ENCODE measurements around the gene ITPRIPL2.

ITPRIPL2 gene

DNA sequence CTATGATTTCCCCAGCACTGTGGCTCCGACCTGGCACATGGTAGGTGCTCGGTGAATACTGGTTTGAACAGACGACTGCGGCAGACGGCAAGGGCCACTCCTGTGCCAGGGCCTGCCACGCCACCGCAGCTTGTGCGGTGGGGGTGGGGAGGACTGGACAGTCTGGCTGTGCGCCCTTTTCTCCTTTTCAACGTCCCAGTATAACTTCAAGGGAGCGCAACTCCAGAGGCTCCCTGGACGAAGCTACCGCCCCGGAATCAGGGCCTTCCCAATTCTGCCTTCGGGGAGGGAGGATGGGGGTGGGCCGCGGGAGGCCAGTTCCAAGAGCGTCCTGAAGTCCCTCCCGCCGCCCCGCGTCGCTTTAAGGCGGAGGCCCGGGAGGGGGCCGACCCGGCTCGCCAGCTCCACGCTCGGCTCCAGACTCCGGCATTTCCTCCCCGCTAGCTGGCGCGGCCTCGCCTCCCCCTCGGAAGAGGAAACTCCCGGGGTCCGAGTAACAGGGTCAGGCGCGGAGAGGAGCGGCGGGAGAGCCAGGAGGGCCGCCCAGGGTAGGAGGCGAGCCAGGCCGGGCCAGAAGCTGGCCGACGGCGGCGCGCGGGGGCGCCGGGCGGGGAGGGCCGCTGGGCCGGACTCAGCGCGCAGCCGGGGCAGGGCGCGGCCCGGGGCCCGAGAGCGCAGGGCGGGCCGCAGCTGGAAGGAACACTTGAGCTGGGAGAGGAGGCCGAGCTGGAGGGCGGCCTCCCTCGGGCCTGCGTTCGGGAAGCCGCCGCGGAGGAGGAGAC lies at the start of gene ITPRIPL2:
ITPRIPL2 (plus strand) TSS at position 388 of the 782 bp plus-strand sequence. CDS start 498 bp downstream, outside the sequence.
- DNase-seq, result peak; percentile 43

DNA sequence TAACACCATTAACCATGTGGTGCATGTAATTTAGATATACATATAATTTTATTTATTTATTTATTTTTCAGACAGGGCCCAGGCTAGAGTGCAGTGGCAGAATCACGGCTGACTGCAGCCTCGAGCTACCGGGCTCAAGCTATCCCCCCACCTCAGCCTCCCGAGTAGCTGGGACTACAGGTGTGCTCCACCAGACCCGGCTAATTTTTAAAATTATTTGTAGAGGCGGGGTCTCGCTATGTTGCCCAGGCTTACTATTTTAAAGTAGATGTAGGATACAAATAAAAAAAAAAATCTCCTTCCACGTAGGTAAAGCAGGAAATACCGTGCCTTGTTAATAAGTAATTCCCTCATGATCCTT lies 46.8 kb upstream of the ITPRIPL2 start:
- no peak for DNase-seq

GRCh38 chr16:19067349-19068236 lies 46.2 kb upstream of the ITPRIPL2 start, which contains the start of gene COQ7:
Gene COQ7 (plus strand): TSS chr16:19067614. CDS start chr16:19067665, 51 bp downstream.
- peak; percentile 99 for DNase-seq

DNA sequence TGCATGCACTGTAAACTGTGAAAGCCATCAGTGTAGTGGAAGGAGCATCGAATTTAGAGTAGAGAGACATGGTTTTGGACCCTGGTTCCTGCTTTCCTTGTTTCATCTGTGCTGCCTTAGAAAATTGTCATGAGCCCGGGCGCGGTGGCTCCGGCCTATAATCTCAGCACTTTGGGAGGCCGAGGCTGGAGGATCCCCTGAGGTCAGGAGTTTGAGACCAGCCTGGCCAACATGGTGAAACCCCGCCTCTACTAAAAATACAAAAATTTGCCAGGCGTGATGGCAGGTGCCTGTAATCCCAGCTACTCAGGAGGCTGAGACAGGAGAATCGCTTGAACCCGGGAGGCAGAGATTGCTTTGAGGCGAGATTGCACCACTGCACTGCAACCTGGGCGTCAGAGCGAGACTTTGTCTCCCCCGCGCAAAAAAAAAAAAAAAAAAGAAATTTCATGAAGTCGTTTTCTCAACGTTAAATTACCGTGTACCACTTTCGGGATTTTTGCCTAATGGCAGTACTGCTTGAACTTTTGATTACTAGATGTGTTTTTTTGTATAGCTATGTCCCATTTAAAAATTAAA lies 45.4 kb upstream of the ITPRIPL2 start:
- DNase-seq, result no peak

- DNase-seq, result peak; percentile 80
Observed at GRCh38 chr16:19071811-19072777, 41.7 kb upstream of the ITPRIPL2 start.

DNA sequence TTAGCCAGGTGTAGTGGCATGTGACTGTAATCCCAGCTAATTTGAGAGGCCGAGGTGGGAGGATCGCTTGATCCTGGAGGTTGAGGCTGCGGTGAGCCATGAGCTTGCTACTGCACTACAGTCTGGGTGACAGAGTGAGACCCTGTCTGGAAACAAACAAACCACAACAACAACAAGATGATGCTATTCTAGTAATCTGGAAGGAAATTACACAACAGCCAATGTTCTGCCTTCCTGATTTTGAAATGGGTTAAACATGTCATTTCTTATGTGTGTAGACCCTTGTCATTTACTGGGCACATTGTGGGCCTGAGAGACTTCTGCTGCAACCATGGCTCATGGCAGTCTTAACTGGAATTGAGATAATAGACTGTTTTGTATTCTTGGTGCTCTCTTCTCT lies 40.4 kb upstream of the ITPRIPL2 start:
- DNase-seq, result no peak

DNA sequence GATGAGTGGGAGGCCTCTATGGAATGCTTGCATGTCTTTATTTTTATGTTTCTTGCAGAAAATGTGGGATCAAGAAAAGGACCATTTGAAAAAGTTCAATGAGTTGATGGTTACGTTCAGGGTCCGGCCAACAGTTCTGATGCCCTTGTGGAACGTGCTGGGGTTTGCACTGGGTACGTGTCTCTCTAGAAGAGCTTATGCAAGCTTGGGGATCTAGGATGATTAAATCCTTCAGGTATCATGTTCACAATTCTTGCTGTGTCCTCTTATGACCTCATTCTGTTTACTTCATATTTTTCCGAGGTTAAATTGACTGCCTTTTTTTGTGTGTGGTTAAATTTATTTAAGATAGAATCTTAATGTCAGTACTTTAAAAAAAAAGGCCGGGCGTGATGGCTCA lies 39.9 kb upstream of the ITPRIPL2 start:
- DNase-seq, result no peak

GRCh38 chr16:19075511-19075910 lies 38.3 kb upstream of the ITPRIPL2 start:
- no peak for DNase-seq

- no peak for DNase-seq
Observed at GRCh38 chr16:19077879-19078278, 35.9 kb upstream of the ITPRIPL2 start.

- no peak for DNase-seq
Observed at GRCh38 chr16:19083670-19084069, 30.1 kb upstream of the ITPRIPL2 start.

DNA sequence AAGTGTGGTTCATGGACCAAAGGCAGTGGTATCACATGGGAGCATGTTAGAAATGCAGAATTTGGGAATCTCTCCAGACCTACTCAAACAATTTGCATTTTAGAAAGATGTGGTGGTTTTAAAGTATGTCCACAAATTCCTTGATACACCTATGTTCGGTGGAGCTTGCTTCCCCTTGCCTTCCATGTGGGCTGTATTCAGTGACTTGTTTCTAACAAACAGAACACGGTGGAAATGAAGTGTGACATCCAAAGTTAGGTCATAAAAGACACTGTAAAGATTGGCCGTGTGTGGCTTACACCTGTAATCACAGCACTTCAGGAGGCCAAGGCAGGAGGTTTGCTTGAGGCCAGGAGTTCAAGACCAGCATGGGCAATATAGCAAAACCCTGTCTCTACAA lies 29.6 kb upstream of the ITPRIPL2 start:
- DNase-seq, result no peak

GRCh38 chr16:19084879-19085278 lies 28.9 kb upstream of the ITPRIPL2 start:
- DNase-seq, result no peak

DNA sequence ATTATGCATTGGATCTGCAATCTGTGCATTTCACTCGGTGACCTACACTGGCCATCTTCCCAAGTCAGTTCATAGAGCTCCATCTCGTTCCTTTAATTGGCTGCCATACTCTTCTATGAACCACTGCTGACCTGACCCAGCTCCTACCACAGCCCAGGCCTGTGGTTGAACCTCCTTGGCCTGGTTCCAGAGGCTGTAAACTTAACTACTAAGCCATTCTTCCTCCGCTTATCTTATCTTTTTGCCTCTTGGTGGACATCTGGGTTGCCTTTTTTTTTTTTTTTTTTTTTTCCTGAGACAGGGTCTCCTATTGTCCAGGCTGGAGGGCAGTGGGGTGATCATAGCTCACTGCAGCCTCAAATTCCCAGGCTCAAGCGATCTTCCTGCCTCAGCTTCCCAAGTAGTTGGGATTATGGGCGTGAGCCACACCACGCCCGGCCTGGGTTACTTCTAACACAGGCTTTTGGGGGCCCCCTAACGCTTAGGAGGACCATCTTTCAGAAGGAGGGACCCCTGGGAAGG lies 28.0 kb upstream of the ITPRIPL2 start:
- no peak for DNase-seq

DNA sequence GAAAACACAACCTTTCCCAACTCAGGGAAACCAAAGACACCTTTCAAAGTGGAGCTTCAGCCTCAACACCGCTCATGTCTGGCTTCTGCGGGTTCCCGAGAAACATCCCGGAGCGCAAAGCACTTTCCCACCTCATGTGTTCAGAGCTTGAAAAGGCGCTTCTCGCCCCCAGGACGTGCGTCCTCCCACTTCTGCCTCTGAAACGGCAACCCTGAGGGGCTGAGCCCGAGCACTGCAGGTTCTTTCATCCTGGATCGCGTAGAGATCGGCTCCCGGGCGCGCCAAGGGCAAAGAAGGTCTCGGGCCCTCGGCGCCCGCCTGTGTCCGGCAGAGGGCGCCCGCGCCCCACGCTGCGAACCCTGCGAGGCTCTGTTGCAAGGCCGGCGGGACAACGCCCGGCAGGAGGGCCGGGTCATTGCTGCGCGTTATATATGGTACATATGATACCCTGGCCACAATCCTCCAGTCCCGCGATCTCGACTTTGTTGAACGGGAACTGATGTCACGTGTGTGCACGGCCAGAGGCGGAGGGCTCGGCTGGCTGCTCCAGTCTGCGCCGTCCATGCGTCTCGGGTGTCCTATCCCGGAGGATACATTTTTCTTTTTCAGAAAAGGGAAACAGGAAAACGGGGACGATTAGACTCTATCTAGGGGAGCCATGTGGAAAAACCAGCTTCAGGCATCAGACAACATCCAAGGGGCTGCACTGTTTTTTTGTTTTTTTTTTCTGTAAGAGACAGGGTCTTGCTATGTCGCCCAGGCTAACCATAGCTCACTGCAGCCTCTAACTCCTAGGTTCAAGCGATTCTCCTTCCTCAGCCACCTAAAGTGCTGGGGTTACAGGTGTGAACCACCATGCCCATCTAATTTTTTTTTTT lies 27.2 kb upstream of the ITPRIPL2 start:
- peak; percentile 87 for DNase-seq

DNA sequence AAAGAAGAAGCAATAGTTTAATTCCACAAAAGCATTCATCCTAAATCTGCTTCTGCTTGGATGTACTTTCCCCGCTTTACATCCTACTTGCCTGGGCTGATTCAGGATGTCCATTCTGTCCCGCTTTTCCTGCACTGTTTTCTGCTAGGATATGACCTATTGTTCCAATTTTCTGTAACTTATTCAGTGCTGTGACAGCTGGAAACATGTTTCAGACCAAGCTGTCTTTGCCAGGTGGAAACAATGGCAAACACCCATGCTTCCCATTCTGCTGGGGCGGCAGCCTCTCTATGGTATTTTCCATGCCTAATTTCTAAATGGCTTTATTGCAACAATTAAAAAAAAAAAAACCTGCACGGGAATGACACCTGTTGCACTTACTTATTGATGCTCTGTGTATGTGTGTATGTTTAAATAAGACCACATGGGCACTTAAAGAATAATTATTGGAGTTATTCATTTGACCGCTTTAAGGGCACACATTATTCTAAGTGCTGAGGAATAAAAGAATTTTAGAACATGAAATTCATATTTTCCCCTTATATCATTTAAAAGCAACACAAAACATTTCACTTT lies 25.3 kb upstream of the ITPRIPL2 start:
- DNase-seq, result no peak

- no peak for DNase-seq
Observed at GRCh38 chr16:19089410-19089955, 24.3 kb upstream of the ITPRIPL2 start.

- DNase-seq, result no peak
Observed at GRCh38 chr16:19090916-19091315, 22.8 kb upstream of the ITPRIPL2 start.

- DNase-seq, result no peak
Observed at GRCh38 chr16:19092653-19093410, 20.9 kb upstream of the ITPRIPL2 start.

Measured in activated CD4-positive, alpha-beta T cell treated with anti-CD3 and anti-CD28 coated beads for 48 hours (primary cell).